IPS-18c (cell line): ENCODE results near the gene TRIM43.
"Not testable (repeated sequence)": the region's sequence is repeated elsewhere in the genome, so short reads cannot be mapped to it uniquely, and the experiment has no call there.

Experiments used
- H3K4me3 ChIP-seq: 2 replicates; pipeline ENCODE4 v1.7.0; 2013; ENCODE audit warnings: low read depth, mild to moderate bottlenecking, low read length, moderate library complexity; ENCODE audit not compliant: insufficient read depth
- H3K9me3 ChIP-seq: one replicate; pipeline ENCODE4 v1.6.1; 2013; ENCODE audit warnings: mild to moderate bottlenecking, low read length, moderate library complexity; ENCODE audit not compliant: control insufficient read depth, insufficient read depth

Gene TRIM43

GRCh38 chr2:95630987-95631386 lies 39.2 kb downstream of the TRIM43 start:
- H3K4me3 ChIP-seq, H3K9me3 ChIP-seq: not testable (repeated sequence)

GRCh38 chr2:95633626-95634259 lies 41.9 kb downstream of the TRIM43 start:
- H3K9me3 ChIP-seq, H3K4me3 ChIP-seq: not testable (repeated sequence)

- not testable (repeated sequence) for H3K4me3 ChIP-seq, H3K9me3 ChIP-seq
Measured at GRCh38 chr2:95640515-95641288, 48.9 kb downstream of the TRIM43 start.

- not testable (repeated sequence) for H3K9me3 ChIP-seq, H3K4me3 ChIP-seq
Measured at GRCh38 chr2:95641289-95641575, 49.4 kb downstream of the TRIM43 start.

- H3K9me3 ChIP-seq, H3K4me3 ChIP-seq: not testable (repeated sequence)
Measured at GRCh38 chr2:95641787-95642186, 50.0 kb downstream of the TRIM43 start.

- H3K9me3 ChIP-seq, H3K4me3 ChIP-seq: not testable (repeated sequence)
Measured at GRCh38 chr2:95642360-95642759, 50.6 kb downstream of the TRIM43 start.

- H3K4me3 ChIP-seq, H3K9me3 ChIP-seq: not testable (repeated sequence)
Measured at GRCh38 chr2:95642951-95643350, 51.1 kb downstream of the TRIM43 start.

- not testable (repeated sequence) for H3K9me3 ChIP-seq, H3K4me3 ChIP-seq
Measured at GRCh38 chr2:95645312-95645711, 53.5 kb downstream of the TRIM43 start.

GRCh38 chr2:95646274-95646994 lies 54.6 kb downstream of the TRIM43 start:
- not testable (repeated sequence) for H3K4me3 ChIP-seq

GRCh38 chr2:95648894-95649544 lies 57.2 kb downstream of the TRIM43 start:
- H3K9me3 ChIP-seq, H3K4me3 ChIP-seq: not testable (repeated sequence)

More at GRCh38 chr2:95646274-95646994, 54.6 kb downstream of the TRIM43 start:
- not testable (repeated sequence) for H3K9me3 ChIP-seq
